ELR (cell line): ENCODE data around the gene FSTL4.

Source experiments
- DNase-seq: peaks from one replicate; pipeline ENCODE4 v3.0.0-alpha.2; 2015; ENCODE audit warnings: low read depth

Gene FSTL4

GRCh38 chr5:133340002-133340755 lies 272.2 kb downstream of the FSTL4 start:
- peak; percentile 6 for DNase-seq

GRCh38 chr5:133338504-133339355 lies 273.6 kb downstream of the FSTL4 start:
- DNase-seq: no peak

GRCh38 chr5:133337795-133338445 lies 274.4 kb downstream of the FSTL4 start:
- no peak for DNase-seq

- DNase-seq: no peak
These were observed 275.4 kb downstream of the FSTL4 start for GRCh38 chr5:133336969-133337410.

- DNase-seq: no peak
These were observed 276.0 kb downstream of the FSTL4 start for GRCh38 chr5:133336121-133336968.

GRCh38 chr5:133334796-133335639 lies 277.3 kb downstream of the FSTL4 start:
- DNase-seq: no peak

GRCh38 chr5:133333326-133334150 lies 278.8 kb downstream of the FSTL4 start:
- DNase-seq: no peak

- no peak for DNase-seq
These were observed 279.8 kb downstream of the FSTL4 start for GRCh38 chr5:133332439-133333024.

- no peak for DNase-seq
These were observed 280.4 kb downstream of the FSTL4 start for GRCh38 chr5:133331941-133332340.

GRCh38 chr5:133330956-133331355 lies 281.4 kb downstream of the FSTL4 start:
- no peak for DNase-seq

GRCh38 chr5:133328800-133329199 lies 283.5 kb downstream of the FSTL4 start:
- no peak for DNase-seq

GRCh38 chr5:133327946-133328401 lies 284.4 kb downstream of the FSTL4 start:
- DNase-seq: no peak

- no peak for DNase-seq
These were observed 286.0 kb downstream of the FSTL4 start for GRCh38 chr5:133326361-133326760.

- DNase-seq: no peak
These were observed 286.5 kb downstream of the FSTL4 start for GRCh38 chr5:133325864-133326263.

GRCh38 chr5:133324926-133325325 lies 287.4 kb downstream of the FSTL4 start:
- DNase-seq: no peak

GRCh38 chr5:133323494-133324457 lies 288.6 kb downstream of the FSTL4 start:
- DNase-seq: no peak

GRCh38 chr5:133322743-133323142 lies 289.6 kb downstream of the FSTL4 start:
- no peak for DNase-seq

- no peak for DNase-seq
These were observed 290.4 kb downstream of the FSTL4 start for GRCh38 chr5:133321833-133322420.
